OCI-LY3 (cell line): ENCODE results near the gene ZNF431.

Experiments used
- EZH2phosphoT487 ChIP-seq: fragments of 200-600 bp; shearing (Covaris generic); IDR thresholded peaks from 2 replicates; pipeline ENCODE4 v1.6.1; 2018; ENCODE audit warnings: antibody characterized with exemption, mixed run types, low read depth
- TF ChIP-seq, protein P1 (sequence below): fragments of 200-600, 300-600 bp; sonication (generic); IDR thresholded peaks from 2 replicates; pipeline ENCODE4 v1.5.1; 2014; ENCODE audit warnings: antibody characterized with exemption, low read length, low read depth

DNA sequence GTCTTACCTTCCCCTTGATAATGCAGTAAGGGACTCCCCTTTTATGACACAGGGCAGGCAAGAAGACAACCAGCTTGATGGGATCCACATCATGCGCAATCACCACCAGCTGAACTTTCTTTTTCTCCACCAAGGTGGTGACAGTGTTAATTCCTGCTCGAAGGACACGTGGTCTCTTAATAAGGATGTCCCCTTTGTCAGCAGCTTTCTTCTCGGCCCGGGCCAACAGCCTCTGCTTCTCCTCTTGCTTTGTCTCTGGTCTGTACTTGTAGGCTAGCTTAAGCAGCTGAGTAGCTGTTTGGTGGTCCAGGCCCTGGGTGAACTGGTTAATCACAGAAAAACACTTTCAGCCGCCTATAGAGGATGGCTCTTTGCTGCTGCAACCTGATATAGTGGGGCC lies 8.0 kb downstream of the ZNF431 start:
- TF ChIP-seq, protein P1, sequence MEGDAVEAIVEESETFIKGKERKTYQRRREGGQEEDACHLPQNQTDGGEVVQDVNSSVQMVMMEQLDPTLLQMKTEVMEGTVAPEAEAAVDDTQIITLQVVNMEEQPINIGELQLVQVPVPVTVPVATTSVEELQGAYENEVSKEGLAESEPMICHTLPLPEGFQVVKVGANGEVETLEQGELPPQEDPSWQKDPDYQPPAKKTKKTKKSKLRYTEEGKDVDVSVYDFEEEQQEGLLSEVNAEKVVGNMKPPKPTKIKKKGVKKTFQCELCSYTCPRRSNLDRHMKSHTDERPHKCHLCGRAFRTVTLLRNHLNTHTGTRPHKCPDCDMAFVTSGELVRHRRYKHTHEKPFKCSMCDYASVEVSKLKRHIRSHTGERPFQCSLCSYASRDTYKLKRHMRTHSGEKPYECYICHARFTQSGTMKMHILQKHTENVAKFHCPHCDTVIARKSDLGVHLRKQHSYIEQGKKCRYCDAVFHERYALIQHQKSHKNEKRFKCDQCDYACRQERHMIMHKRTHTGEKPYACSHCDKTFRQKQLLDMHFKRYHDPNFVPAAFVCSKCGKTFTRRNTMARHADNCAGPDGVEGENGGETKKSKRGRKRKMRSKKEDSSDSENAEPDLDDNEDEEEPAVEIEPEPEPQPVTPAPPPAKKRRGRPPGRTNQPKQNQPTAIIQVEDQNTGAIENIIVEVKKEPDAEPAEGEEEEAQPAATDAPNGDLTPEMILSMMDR: no peak
- TF ChIP-seq EZH2phosphoT487: no peak
